Activated T-cell treated with anti-CD3 and anti-CD28 coated beads for 24 hours (primary cell): ENCODE data around the gene CDK11A.

Source experiments
- DNase-seq: peaks from one replicate; pipeline ENCODE4 v3.0.0-alpha.2; 2020; ENCODE audit warnings: low read depth

Gene CDK11A

GRCh38 chr1:1724035-1724864, at the start of gene CDK11A:
Gene CDK11A (minus strand): TSS chr1:1724357. CDS start chr1:1722818, 1,539 bp downstream.
- DNase-seq = peak; percentile 99

- no peak for DNase-seq
Observed at GRCh38 chr1:1773874-1774273, 49.7 kb upstream of the CDK11A start.

- no peak for DNase-seq
Observed at GRCh38 chr1:1771096-1771495, 46.9 kb upstream of the CDK11A start.

- no peak for DNase-seq
Observed at GRCh38 chr1:1770102-1770501, 45.9 kb upstream of the CDK11A start.

- no peak for DNase-seq
Observed at GRCh38 chr1:1768249-1768992, 44.3 kb upstream of the CDK11A start.

GRCh38 chr1:1764876-1765470, 40.8 kb upstream of the CDK11A start:
- DNase-seq = no peak

GRCh38 chr1:1763657-1764621, 39.8 kb upstream of the CDK11A start:
- DNase-seq = no peak

GRCh38 chr1:1761504-1762376, 37.6 kb upstream of the CDK11A start:
- DNase-seq = no peak

GRCh38 chr1:1760715-1761114, 36.6 kb upstream of the CDK11A start:
- no peak for DNase-seq

GRCh38 chr1:1760345-1760650, 36.1 kb upstream of the CDK11A start:
- no peak for DNase-seq

GRCh38 chr1:1759456-1760344, 35.5 kb upstream of the CDK11A start:
- DNase-seq = no peak

- no peak for DNase-seq
Observed at GRCh38 chr1:1758692-1759455, 34.7 kb upstream of the CDK11A start.

- no peak for DNase-seq
Observed at GRCh38 chr1:1758059-1758621, 34.0 kb upstream of the CDK11A start.

GRCh38 chr1:1757422-1758058, 33.4 kb upstream of the CDK11A start:
- DNase-seq = no peak

- no peak for DNase-seq
Observed at GRCh38 chr1:1756661-1757421, 32.7 kb upstream of the CDK11A start.

- no peak for DNase-seq
Observed at GRCh38 chr1:1755852-1756251, 31.7 kb upstream of the CDK11A start.

- no peak for DNase-seq
Observed at GRCh38 chr1:1755426-1755825, 31.3 kb upstream of the CDK11A start.
